ENCODE results near the gene LAMC2. TPM values are rescaled to one million over a fixed set of nuclear protein-coding genes. Genes with fewer than 3 reads are reported as not detected.

The LAMC2 gene
- total and polyA plus RNA-seq, 7 experiments from 2014 or later: 0.51 TPM; not detected in 6

DNA sequence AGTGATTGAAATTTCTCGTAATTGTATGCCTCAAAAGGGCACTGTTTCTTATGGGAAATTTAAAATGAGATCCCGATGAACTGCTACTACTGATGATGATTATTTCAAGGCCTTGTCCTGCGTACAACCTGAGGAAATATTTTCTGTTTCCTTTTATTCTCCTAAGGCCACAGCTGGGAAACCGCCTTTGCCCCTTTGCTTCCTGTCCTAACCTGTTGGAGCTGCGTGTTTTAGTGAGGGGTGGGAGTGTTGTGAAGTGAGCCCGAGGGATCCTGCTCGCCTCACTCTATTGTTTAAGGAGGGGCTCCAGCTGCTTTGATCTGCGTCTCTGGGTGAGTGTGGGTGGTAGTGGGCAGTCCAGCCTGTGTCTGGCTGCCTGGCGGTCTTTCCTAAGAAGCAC is 14.4 kb downstream of the LAMC2 start:
- Histone ChIP-seq H3K4me1 (ENCODE audit: control insufficient read depth in 2 of 2, insufficient read depth in 2 of 2, low read length in 2 of 2) (peaks cover 0 to 1% of the 10 kb centered on the region in 2 donors), H3K4me3 (ENCODE audit: low read length) (no peak overlapping the region), H3K27me3 (ENCODE audit: control insufficient read depth in 2 of 2, insufficient read depth in 2 of 2, low read length in 2 of 2) (no peaks in the 10 kb centered on the region), H3K9me3 (ENCODE audit: control insufficient read depth in 2 of 3, low read length in 3 of 3) (no peaks in the 10 kb centered on the region), H3K36me3 (ENCODE audit: control insufficient read depth in 2 of 3, insufficient read depth in 3 of 3, low read length in 3 of 3) (no peaks in the 10 kb centered on the region), H3K27ac (ENCODE audit: low read depth, low read length) (no peak overlapping the region)
- H3K4me1 Mint-ChIP-seq: peaks cover 0 to 14% (median 9%) of the 10 kb centered on the region in 7 donors
- peaks cover 0 to 7% (median 0%) of the 10 kb centered on the region in 5 donors for H3K36me3 Mint-ChIP-seq
- CTCF ChIA-PET: no interaction called here
- ATAC-seq: no peak
- no peak for DNase-seq
- no peak overlapping the region for H3K4me3 Mint-ChIP-seq
- POLR2A ChIA-PET: no interaction called here
- no peak overlapping the region for H3K27ac Mint-ChIP-seq
- H3K27me3 Mint-ChIP-seq: peaks cover 9 to 28% (median 17%) of the 10 kb centered on the region in 5 donors
- H3K9me3 Mint-ChIP-seq: no peaks in the 10 kb centered on the region
- intact Hi-C loops (cut with micrococcal nuclease): no loop called here

DNA sequence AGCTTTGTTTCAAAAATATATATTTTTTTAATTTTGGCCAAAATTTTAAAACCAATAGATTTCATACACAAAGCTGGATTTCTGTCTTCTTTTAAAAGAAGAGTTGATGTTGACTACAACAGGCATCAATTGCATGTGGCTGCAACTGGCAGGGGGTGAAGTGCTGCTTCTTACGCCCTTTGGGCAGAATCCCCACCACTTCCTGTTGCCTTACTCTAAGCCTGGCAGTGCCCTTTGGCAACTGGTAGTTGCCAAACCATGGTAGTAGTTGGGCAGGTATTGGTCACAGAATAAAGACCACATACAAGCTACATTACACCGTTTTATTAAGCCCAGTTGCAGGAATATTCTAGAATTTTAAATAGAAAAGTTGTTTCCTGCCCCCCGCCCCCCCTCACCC is 17.0 kb downstream of the LAMC2 start:
- Histone ChIP-seq H3K4me1 (ENCODE audit: control insufficient read depth in 2 of 2, insufficient read depth in 2 of 2, low read length in 2 of 2) (no peaks in the 10 kb centered on the region), H3K27me3 (ENCODE audit: control insufficient read depth in 2 of 2, insufficient read depth in 2 of 2, low read length in 2 of 2) (no peaks in the 10 kb centered on the region), H3K36me3 (ENCODE audit: control insufficient read depth in 2 of 3, insufficient read depth in 3 of 3, low read length in 3 of 3) (no peaks in the 10 kb centered on the region), H3K4me3 (ENCODE audit: low read length) (no peak overlapping the region), H3K9me3 (ENCODE audit: control insufficient read depth in 2 of 3, low read length in 3 of 3) (no peaks in the 10 kb centered on the region), H3K27ac (ENCODE audit: low read depth, low read length) (no peak overlapping the region)
- POLR2A ChIA-PET: no interaction called here
- Mint-ChIP-seq H3K27ac (no peak overlapping the region), H3K4me1 (peaks cover 0 to 12% (median 7%) of the 10 kb centered on the region in 7 donors), H3K9me3 (no peaks in the 10 kb centered on the region), H3K4me3 (no peak overlapping the region), H3K36me3 (peaks cover 0 to 3% (median 0%) of the 10 kb centered on the region in 5 donors), H3K27me3 (peaks cover 9 to 23% (median 13%) of the 10 kb centered on the region in 5 donors)
- intact Hi-C loops (cut with micrococcal nuclease): no loop called here
- CTCF ChIA-PET: interaction anchor here (0.7 kb wide), 1 partner anchor 299 kb away, joined by 3 read pairs; no protein-coding TSS in a partner anchor
- ATAC-seq (no peak), DNase-seq (peak in 1 of 9 donors; percentile 9)

DNA sequence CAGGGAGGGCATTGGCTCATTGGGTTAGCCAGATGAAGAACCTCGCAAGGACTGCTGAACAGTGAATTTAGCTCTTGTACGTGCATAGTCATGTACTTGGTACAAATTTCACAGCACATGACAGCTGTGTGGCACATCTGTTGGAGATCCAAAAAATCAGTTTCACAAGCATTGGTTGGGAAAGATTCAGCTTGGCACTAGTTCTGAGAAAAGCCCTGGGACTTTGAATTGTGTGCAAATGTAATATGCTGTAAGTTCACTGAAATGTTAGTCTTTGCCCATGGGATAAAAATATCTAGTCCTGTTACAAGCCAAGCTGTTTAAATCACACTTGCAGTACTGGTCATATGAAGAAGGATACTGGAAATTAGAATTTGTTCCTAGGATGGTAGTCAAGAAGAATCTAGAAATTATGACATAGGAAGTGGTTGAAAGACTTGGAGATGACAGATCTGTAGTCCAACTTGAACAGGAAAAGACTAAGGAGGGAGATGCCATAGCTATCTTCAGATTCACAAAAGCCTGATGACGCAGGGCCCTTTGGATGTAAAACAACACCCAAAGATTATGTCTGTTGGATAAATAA is 19.2 kb downstream of the LAMC2 start:
- H3K27ac ChIP-seq (ENCODE audit: low read depth, low read length): no peak overlapping the region
- Mint-ChIP-seq H3K4me1 (peaks cover 0 to 12% (median 7%) of the 10 kb centered on the region in 7 donors), H3K27me3 (peaks cover 7 to 19% (median 8%) of the 10 kb centered on the region in 5 donors), H3K36me3 (peaks cover 0 to 3% (median 0%) of the 10 kb centered on the region in 5 donors), H3K4me3 (no peak overlapping the region), H3K9me3 (no peaks in the 10 kb centered on the region), H3K27ac (no peak overlapping the region)
- ATAC-seq (no peak), DNase-seq (no peak)
- CTCF ChIA-PET: no interaction called here
- no peak overlapping the region for H3K4me3 ChIP-seq (ENCODE audit: low read length)
- H3K27me3 ChIP-seq (ENCODE audit: control insufficient read depth in 2 of 2, insufficient read depth in 2 of 2, low read length in 2 of 2): no peaks in the 10 kb centered on the region
- no peaks in the 10 kb centered on the region for H3K4me1 ChIP-seq (ENCODE audit: control insufficient read depth in 2 of 2, insufficient read depth in 2 of 2, low read length in 2 of 2)
- POLR2A ChIA-PET: no interaction called here
- H3K36me3 ChIP-seq (ENCODE audit: control insufficient read depth in 2 of 3, insufficient read depth in 3 of 3, low read length in 3 of 3): no peaks in the 10 kb centered on the region
- no peaks in the 10 kb centered on the region for H3K9me3 ChIP-seq (ENCODE audit: control insufficient read depth in 2 of 3, low read length in 3 of 3)
- intact Hi-C loops (cut with micrococcal nuclease): no loop called here

DNA sequence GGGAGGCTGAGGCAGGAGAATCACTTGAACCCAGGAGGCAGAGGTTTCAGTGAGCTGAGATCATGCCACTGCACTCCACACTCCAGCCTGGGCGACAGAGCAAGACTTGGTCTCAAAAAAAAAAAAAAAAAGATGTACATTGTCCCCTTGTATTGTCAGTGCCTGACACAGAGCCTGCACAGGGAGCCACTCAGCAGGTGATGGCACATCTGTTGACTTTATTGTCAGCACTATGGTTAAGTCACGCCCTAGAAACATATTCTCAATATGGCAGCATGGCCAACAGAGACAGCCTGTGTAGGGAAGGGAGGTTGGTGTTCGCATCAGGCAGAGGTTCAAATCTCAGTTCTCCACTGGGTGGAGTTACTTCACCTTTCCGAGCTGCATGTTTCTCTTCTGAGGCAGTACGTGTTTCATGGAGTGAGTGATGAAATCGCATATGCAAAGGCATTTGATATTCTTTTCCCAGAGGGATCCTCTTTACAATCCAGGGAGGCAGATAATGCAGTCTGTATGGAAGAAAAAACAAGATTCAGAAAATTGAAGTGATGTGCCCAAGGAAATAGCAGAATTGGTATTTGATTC is 20.6 kb downstream of the LAMC2 start:
- H3K4me1 ChIP-seq (ENCODE audit: control insufficient read depth in 2 of 2, insufficient read depth in 2 of 2, low read length in 2 of 2): no peaks in the 10 kb centered on the region
- H3K36me3 ChIP-seq (ENCODE audit: control insufficient read depth in 2 of 3, insufficient read depth in 3 of 3, low read length in 3 of 3): no peaks in the 10 kb centered on the region
- POLR2A ChIA-PET: no interaction called here
- no peak overlapping the region for H3K27ac Mint-ChIP-seq
- intact Hi-C loops (cut with micrococcal nuclease): no loop called here
- peaks cover 0 to 3% (median 0%) of the 10 kb centered on the region in 5 donors for H3K36me3 Mint-ChIP-seq
- no peak overlapping the region for H3K27ac ChIP-seq (ENCODE audit: low read depth, low read length)
- H3K4me1 Mint-ChIP-seq: peaks cover 0 to 12% (median 7%) of the 10 kb centered on the region in 7 donors
- ATAC-seq (no peak), DNase-seq (no peak)
- no peak overlapping the region for H3K4me3 ChIP-seq (ENCODE audit: low read length)
- no peaks in the 10 kb centered on the region for H3K9me3 Mint-ChIP-seq
- peaks cover 0 to 14% (median 3%) of the 10 kb centered on the region in 5 donors for H3K27me3 Mint-ChIP-seq
- H3K9me3 ChIP-seq (ENCODE audit: control insufficient read depth in 2 of 3, low read length in 3 of 3): no peaks in the 10 kb centered on the region
- CTCF ChIA-PET: no interaction called here
- H3K4me3 Mint-ChIP-seq: no peak overlapping the region
- H3K27me3 ChIP-seq (ENCODE audit: control insufficient read depth in 2 of 2, insufficient read depth in 2 of 2, low read length in 2 of 2): no peaks in the 10 kb centered on the region

DNA sequence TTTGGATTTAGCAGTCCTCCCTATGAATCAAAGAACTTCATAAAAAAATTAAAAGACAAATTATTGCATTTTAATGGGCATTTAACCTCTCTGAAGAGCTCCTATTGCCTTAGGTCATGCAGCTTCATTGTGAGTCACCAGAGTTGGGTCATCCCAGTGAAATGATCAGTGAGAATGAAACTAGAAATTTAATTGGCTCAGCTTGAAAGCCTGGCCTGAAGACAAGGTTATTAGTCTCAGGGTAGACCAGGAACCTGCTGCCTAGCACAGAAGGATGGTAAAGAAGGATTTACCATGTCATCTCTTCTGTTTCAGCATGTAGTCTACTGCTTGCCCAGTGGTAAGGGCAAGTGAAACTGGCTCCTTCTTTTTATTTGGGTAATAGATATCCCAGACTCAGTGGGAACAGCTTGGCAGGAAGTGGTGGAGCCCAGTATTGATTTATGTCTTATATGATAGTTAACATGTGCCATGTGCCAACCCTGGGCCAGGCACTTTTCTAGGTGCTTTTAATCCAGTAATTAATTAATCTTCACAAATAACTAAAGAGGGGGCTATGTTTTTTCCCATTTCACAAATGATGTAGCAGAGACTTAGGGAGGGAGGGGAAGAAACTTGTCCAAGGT is 23.6 kb downstream of the LAMC2 start:
- H3K27me3 Mint-ChIP-seq: peaks cover 0 to 23% (median 12%) of the 10 kb centered on the region in 5 donors
- H3K36me3 Mint-ChIP-seq: peaks cover 0 to 3% (median 0%) of the 10 kb centered on the region in 5 donors
- Histone ChIP-seq H3K36me3 (ENCODE audit: control insufficient read depth in 2 of 3, insufficient read depth in 3 of 3, low read length in 3 of 3) (no peaks in the 10 kb centered on the region), H3K4me3 (ENCODE audit: low read length) (no peak overlapping the region), H3K9me3 (ENCODE audit: control insufficient read depth in 2 of 3, low read length in 3 of 3) (no peaks in the 10 kb centered on the region), H3K4me1 (ENCODE audit: control insufficient read depth in 2 of 2, insufficient read depth in 2 of 2, low read length in 2 of 2) (no peaks in the 10 kb centered on the region), H3K27me3 (ENCODE audit: control insufficient read depth in 2 of 2, insufficient read depth in 2 of 2, low read length in 2 of 2) (no peaks in the 10 kb centered on the region), H3K27ac (ENCODE audit: low read depth, low read length) (no peak overlapping the region)
- DNase-seq: no peak
- H3K4me1 Mint-ChIP-seq: peaks cover 0 to 5% (median 0%) of the 10 kb centered on the region in 7 donors
- peak; percentile 60 for ATAC-seq
- POLR2A ChIA-PET: no interaction called here
- no peak overlapping the region for H3K4me3 Mint-ChIP-seq
- no peaks in the 10 kb centered on the region for H3K9me3 Mint-ChIP-seq
- CTCF ChIA-PET: interaction anchor here (1.2 kb wide), 1 partner anchor 18 kb away, joined by 3 read pairs; no protein-coding TSS in a partner anchor
- intact Hi-C loops (cut with micrococcal nuclease): no loop called here
- no peak overlapping the region for H3K27ac Mint-ChIP-seq

DNA sequence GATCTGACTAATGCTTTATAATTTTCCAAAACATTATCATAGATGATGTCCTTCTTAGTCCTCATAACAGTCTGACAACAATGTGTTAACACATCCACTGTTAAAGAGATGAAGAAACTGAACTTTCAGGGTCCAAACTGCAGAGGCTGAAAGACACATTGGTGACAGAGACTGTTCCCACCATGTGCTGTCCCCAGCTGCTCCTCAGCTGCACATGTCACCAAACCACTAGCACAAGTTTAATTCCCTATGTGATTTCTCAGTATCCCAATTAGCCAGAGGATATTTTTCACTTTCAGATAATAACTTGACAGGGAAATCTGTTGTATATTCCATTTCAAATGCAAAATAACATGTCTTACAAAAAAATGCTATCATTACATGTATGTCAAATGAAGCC is 24.6 kb downstream of the LAMC2 start:
- Mint-ChIP-seq H3K4me1 (peaks cover 0 to 6% (median 0%) of the 10 kb centered on the region in 7 donors), H3K36me3 (peaks cover 0 to 3% (median 0%) of the 10 kb centered on the region in 5 donors), H3K4me3 (no peak overlapping the region), H3K27ac (peak overlapping the region in 1 of 9 donors; percentile 37), H3K9me3 (no peaks in the 10 kb centered on the region), H3K27me3 (peaks cover 0 to 23% (median 12%) of the 10 kb centered on the region in 5 donors)
- intact Hi-C loops (cut with micrococcal nuclease): no loop called here
- DNase-seq (no peak), ATAC-seq (no peak)
- POLR2A ChIA-PET: no interaction called here
- CTCF ChIA-PET: interaction anchor here (0.5 kb wide), 1 partner anchor 37 kb away, joined by 5 read pairs; no protein-coding TSS in a partner anchor
- no peaks in the 10 kb centered on the region for H3K27me3 ChIP-seq (ENCODE audit: control insufficient read depth in 2 of 2, insufficient read depth in 2 of 2, low read length in 2 of 2)
- no peak overlapping the region for H3K27ac ChIP-seq (ENCODE audit: low read depth, low read length)
- H3K4me1 ChIP-seq (ENCODE audit: control insufficient read depth in 2 of 2, insufficient read depth in 2 of 2, low read length in 2 of 2): no peaks in the 10 kb centered on the region
- no peaks in the 10 kb centered on the region for H3K36me3 ChIP-seq (ENCODE audit: control insufficient read depth in 2 of 3, insufficient read depth in 3 of 3, low read length in 3 of 3)
- no peaks in the 10 kb centered on the region for H3K9me3 ChIP-seq (ENCODE audit: control insufficient read depth in 2 of 3, low read length in 3 of 3)
- H3K4me3 ChIP-seq (ENCODE audit: low read length): no peak overlapping the region

Data from naive thymus-derived CD4-positive, alpha-beta T cell (primary cell).